Endothelial cell of hepatic sinusoid (primary cell): ENCODE results near the gene SMAD3.

ENCODE experiments used
- in situ Hi-C: cut with HindIII; loops from 2 replicates; pipeline ENCODE4 v1.10.0; 2017; ENCODE audit warnings: low sequenced_read_pairs

The SMAD3 gene

DNA sequence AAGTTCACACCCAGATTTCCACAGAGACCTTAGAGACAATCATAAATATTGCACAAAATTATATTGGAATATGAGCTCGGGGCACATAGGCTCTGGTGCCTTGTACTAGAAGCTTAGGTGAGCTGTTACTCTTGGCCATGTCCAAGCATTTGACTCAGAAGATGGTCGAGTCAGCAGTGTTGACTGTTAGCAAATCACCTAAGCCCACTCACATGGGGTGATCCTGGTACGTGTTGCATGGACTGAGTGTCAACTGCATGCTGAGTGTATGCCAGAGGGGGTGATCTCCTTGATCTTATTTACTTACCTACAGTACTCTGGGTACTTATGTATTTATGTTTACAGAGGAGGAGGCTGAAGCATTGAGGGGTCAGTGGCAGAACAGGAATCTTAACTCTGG is 14.0 kb downstream of the SMAD3 start:
- in situ Hi-C loops = no loop called here

- in situ Hi-C loops = no loop called here
Measured at GRCh38 chr15:67080118-67080899, 14.9 kb downstream of the SMAD3 start.

- in situ Hi-C loops = no loop called here
Measured at GRCh38 chr15:67080900-67081431, 15.6 kb downstream of the SMAD3 start.

GRCh38 chr15:67082007-67082536 is 16.7 kb downstream of the SMAD3 start:
- in situ Hi-C loops = no loop called here

DNA sequence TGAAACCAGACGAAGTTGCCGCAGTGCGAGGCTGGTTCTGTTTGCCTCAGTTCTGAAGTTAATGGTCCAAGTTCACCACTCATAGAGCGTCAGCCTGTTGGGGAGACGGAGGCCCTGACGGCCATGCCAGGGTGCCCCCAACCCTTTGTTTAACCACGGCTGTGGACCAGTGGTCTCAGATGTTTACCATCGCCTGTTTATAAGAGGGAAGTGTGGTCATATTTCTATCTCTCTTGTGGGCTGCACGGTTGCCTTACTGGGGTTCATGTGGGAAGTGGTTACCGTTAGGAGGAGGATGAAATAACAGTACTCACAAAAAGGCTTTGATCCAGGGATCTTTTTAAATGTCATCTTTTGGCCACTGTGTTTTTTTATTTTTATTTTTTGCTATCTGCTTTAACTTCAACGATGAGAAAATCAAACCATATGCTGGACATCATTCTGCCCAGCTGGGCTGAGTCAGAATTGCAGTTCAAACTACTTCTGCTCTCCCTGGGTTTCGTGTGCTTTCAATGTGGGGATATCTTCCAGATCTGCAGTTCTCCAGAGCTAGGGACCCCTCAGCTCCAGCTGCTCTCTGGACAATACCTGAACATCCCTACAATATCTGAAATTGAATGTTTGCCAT is 17.8 kb downstream of the SMAD3 start:
- in situ Hi-C loops = no loop called here

- in situ Hi-C loops = no loop called here
Measured at GRCh38 chr15:67084561-67084960, 19.2 kb downstream of the SMAD3 start.

DNA sequence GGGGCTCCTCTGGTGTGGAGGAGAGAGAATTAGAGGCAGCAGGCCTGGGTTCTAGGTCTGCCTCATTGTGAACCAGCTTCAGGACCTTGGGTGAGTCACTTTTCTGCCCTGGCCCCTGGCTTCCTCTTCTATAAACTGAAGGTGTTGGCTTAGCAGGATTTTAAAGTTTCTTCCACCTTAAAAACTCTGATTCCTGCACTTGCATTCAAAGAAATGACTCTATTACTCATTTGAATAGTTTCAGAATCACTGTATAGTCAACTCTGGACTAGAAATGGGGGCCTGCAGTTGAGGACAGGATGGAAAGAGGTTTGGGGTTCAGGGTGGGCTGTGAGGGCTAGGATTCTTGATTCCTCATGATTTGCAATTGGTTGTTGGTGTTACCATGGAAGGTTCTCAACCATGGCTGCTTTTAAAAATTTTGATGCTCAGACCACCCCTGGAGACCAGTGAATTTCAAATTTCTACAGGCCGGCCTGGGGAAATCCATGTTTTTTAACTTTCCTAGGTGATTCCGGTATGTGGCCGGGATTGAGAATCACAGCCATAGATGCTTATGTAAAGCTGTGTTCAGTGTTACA is 19.9 kb downstream of the SMAD3 start:
- in situ Hi-C loops = no loop called here

- in situ Hi-C loops = no loop called here
Measured at GRCh38 chr15:67085818-67086636, 20.6 kb downstream of the SMAD3 start.

- in situ Hi-C loops = no loop called here
Measured at GRCh38 chr15:67086637-67086914, 21.2 kb downstream of the SMAD3 start.

DNA sequence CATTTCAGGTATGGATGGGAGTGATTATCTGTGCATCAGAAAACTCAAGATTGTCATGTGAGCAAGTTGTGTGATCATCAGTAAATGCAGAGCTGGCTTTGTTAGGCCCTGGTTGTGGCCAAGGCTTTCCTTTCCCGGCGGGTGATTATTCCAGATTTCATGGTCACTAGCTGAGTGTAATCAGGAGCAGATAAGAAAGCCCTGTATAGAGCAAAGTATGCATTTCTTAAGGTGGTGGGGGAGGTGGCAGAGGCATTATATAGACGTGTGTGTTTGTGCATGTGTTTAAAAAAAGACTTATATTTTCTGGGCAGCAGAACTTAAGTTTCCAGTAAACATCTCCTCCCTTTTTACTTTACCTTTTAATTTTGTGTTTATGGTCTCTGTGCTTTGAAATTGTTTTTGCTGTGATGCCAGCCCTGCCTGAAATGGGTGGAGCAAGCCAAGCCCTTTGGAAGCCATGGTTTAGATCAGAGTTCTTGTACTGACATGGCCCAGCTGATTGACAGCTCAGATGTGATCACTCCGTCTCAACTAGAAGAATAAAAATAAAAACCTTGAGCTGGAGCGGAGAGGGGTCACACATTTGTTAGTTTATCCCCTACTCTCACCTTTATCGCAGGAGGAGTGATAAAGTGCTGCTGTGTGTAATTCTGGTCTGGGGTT is 22.2 kb downstream of the SMAD3 start:
- in situ Hi-C loops = no loop called here

GRCh38 chr15:67089217-67090193 is 24.1 kb downstream of the SMAD3 start:
- in situ Hi-C loops = no loop called here

GRCh38 chr15:67090297-67091070 is 25.1 kb downstream of the SMAD3 start:
- in situ Hi-C loops = no loop called here

DNA sequence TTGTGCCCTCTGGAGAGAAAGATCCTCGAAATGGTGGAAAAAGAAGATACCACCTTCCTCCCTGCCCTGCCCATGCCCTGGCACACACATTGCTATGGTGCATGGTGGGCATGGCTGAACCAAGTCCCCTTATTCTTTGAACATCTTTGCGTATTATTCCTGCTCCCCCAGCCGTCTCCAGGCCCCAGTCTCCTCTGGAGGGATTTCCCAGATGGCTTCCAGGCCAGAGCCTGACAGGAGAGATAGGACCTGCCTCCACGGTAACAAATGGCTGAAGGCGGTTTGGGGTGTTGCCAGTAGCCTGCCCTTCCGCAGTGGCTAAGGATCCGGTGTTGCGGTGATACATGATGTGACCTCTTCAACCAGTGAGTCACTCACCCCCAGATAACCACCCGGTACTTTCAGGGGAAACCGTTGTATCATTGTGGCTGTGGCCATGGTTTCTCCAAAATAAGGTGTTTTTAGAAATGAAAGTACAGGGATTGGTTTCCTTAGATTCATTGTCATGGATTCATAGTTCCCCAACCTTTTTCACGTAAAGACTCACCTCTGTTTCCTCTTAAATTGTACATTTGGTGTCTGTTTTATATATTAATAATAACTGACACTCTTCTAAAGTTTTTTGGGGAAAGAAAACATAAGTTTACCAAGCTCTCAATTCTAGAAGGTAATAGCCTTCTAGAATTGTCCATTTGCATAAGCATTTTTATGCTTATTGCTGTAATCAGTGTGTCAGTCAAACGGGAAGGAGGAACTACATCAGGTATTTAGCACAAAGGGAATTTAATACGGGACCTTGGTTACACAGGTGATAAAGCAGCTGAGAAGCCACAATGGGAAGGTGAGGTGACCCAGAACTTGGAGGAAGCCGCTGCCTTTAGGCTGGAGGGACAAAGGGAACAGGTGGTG is 25.9 kb downstream of the SMAD3 start:
- in situ Hi-C loops = no loop called here

DNA sequence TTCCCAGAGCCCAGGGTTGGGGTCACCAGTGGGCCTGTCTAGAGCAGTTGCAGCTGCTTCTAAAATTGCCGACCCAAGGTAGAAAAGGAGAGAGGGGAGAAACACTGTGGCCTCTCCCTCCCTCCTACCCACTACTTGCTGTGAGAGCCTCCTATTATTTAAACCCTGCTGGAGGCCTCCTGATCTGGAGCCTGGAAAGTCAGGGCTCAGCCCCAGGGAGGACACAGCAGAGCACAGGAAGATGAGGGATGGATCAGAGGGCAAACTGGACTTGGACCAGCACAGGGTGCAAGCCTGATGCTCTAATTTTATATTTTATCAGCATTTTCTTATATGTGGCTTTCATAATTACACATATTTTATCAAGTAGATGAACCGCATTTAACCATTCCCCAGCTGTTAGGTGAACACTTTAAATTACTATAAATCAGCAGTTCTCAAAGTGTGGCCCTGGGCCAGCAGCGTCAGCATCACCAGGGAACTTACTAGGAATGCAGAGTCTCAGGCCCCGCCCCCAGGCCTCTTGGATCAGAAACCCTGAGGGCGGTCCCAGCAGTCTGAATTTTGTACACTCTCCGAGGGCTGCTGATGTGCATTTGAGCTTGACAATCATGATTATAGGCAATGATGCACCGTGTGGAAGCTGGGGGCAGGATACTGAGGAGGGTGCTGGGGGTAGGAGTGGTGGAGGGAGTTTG is 26.7 kb downstream of the SMAD3 start:
- in situ Hi-C loops = no loop called here

DNA sequence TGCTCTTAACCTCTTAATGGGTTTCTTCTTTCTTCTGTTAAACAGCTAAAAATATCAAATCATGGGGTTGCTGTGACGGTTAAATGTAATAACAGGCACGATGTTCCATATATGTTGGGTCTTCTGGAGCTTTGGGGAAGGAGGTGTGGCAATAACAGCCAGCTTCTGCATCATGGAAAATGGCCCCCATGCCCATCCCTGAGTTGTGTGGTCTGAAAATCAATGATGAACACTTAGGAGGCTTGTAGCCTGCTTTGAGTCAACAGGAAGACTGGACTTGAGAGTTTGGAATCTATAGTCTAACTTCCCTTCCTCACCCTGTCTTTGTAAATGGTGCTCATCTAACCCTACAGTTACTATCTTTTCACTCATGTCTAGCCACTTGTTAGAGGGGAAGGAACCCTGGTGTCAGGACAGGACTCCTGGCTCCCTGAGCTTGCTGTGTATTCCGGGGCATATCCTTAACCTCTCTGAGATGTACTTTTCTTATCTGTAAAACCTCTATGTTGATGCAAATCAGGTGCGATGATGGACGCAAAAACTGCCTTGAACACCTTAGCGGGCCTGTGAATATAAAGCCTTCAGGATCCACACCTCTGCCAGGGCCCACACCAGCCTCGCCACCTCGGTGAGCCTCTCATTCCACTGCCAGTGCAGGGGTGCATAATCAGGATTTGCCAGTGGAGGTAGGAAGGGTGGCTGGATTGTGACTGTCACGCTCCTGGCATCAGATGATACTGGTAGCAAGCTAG is 27.5 kb downstream of the SMAD3 start:
- in situ Hi-C loops = no loop called here

DNA sequence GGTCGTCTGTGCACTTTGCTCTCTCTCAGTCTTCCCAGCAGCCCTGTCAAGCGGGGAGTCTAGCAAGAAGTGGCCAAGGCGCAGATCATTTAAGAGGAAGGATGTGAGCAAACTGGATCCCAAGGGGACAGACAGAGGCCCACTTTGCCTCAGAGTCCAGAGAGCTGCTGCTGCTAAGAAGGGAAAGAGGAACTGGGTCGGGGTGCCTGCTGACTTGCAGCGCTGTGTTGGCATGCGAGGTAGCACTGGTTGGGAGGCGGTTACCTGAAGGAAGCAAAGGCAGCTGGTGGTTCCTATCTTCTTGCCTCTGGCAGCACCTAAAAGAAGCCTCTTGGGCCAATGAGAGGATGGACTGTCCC is 28.1 kb downstream of the SMAD3 start:
- in situ Hi-C loops = no loop called here
